SK-N-SH (cell line): ENCODE data around the gene PTPN5.

Experiments used
- CHD2 ChIP-seq: fragments of 150-350 bp; IDR thresholded peaks from 2 replicates; pipeline ENCODE4 v1.6.1; 2018; ENCODE audit warnings: low read length; ENCODE audit not compliant: partially characterized antibody
- CTCF ChIP-seq: fragments of 200-600 bp; sonication (generic); IDR thresholded peaks from 2 replicates; pipeline ENCODE4 v1.6.1; 2017; ENCODE audit warnings: antibody characterized with exemption, mild to moderate bottlenecking, moderate library complexity
- FOXJ3 ChIP-seq: sonication (generic); formaldehyde crosslinking; IDR thresholded peaks from 2 replicates; pipeline ENCODE4 v1.5.1; 2020; ENCODE audit warnings: mild to moderate bottlenecking, missing genetic modification reagents
- RAD21 ChIP-seq: IDR thresholded peaks from 2 replicates; pipeline ENCODE4 v1.6.1; 2012; ENCODE audit warnings: mild to moderate bottlenecking, low read length
- RCOR1 ChIP-seq: fragments of 150-350 bp; IDR thresholded peaks from 2 replicates; pipeline ENCODE4 v1.6.1; 2017; ENCODE audit warnings: antibody characterized with exemption, low read length
- RXRA ChIP-seq: IDR thresholded peaks from 2 replicates; pipeline ENCODE4 v1.4.0; 2012; ENCODE audit warnings: low read depth, mild to moderate bottlenecking, borderline replicate concordance
- TAF1 ChIP-seq: IDR thresholded peaks from 2 replicates; pipeline ENCODE4 v1.6.1; 2012; ENCODE audit warnings: low read depth, mild to moderate bottlenecking, low read length, moderate library complexity, borderline replicate concordance
- YY1 ChIP-seq: IDR thresholded peaks from 2 replicates; pipeline ENCODE4 v1.4.0; 2012; ENCODE audit warnings: low read depth, mild to moderate bottlenecking
- ZBTB33 ChIP-seq: IDR thresholded peaks from 2 replicates; pipeline ENCODE4 v1.4.0; 2012; ENCODE audit warnings: low read depth, borderline replicate concordance
- TF ChIP-seq, protein P1 (sequence below): IDR thresholded peaks from 2 replicates; pipeline ENCODE4 v1.4.0; 2012; ENCODE audit warnings: low read depth

DNA sequence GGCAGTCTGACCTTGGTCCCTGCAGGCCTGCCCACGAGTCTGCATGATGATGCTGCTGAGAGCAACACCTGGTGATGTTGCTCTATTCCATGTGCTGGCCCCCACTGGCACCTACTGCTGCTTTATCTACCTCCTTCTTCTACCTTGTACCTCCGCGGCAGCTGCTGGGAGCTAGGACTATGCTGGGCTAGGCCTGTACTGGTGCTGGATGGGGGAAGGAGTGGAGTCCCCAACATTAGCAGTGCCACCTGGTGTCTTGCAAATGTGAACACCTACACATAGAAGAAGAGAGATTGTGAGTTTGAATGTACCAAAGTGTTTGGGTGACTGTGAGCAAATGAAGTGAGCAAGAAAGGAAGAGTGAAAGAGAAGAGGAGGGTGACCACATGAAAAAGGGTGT, 30.5 kb downstream of the PTPN5 start:
- TF ChIP-seq ZBTB33, result no peak
- TF ChIP-seq CHD2, result no peak
- TF ChIP-seq, protein P1, sequence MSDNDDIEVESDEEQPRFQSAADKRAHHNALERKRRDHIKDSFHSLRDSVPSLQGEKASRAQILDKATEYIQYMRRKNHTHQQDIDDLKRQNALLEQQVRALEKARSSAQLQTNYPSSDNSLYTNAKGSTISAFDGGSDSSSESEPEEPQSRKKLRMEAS, result no peak
- no peak for TF ChIP-seq CTCF
- TF ChIP-seq RAD21, result no peak
- no peak for TF ChIP-seq TAF1
- TF ChIP-seq RXRA, result no peak
- no peak for TF ChIP-seq FOXJ3
- no peak for TF ChIP-seq YY1
- no peak for TF ChIP-seq RCOR1
